Stimulated activated CD8-positive, alpha-beta memory T cell treated with anti-CD3 and anti-CD28 coated beads, Interleukin-4, amount 100 ng/mL, for 24 hours (primary cell): ENCODE data around the gene PSME2.
A peak's percentile ranks its signal among the peaks of the same experiment; 100 is the strongest.

Source experiments
- DNase-seq: peaks from one replicate; pipeline ENCODE4 v3.0.0-alpha.2; 2020; ENCODE audit warnings: low read depth

Gene PSME2

GRCh38 chr14:24151404-24152080 lies 5.1 kb upstream of the PSME2 start:
- DNase-seq = no peak

- no peak for DNase-seq
Observed at GRCh38 chr14:24150993-24151392, 4.6 kb upstream of the PSME2 start.

- no peak for DNase-seq
Observed at GRCh38 chr14:24150567-24150966, 4.2 kb upstream of the PSME2 start.

- DNase-seq = no peak
Observed at GRCh38 chr14:24150061-24150460, 3.7 kb upstream of the PSME2 start.

- no peak for DNase-seq
Observed at GRCh38 chr14:24149302-24149969, 3.0 kb upstream of the PSME2 start.

- no peak for DNase-seq
Observed at GRCh38 chr14:24147761-24148428, 1.5 kb upstream of the PSME2 start.

GRCh38 chr14:24146978-24147760 lies 759 bp upstream of the PSME2 start, which contains the start of gene RNF31:
RNF31 (plus strand) TSS chr14:24147498; CDS start chr14:24147699, 201 bp downstream.
- peak; percentile 97 for DNase-seq

- no peak for DNase-seq
Observed at GRCh38 chr14:24145690-24146452, 539 bp downstream of the PSME2 start.

- no peak for DNase-seq
Observed at GRCh38 chr14:24145219-24145618, 1.2 kb downstream of the PSME2 start.

GRCh38 chr14:24144451-24144850 lies 2.0 kb downstream of the PSME2 start:
- DNase-seq = no peak

GRCh38 chr14:24143511-24143910 lies 2.9 kb downstream of the PSME2 start:
- no peak for DNase-seq

- DNase-seq = peak; percentile 99
Observed at GRCh38 chr14:24141097-24141880, 5.1 kb downstream of the PSME2 start, which contains the start of gene EMC9. EMC9 (minus strand) TSS chr14:24141591; CDS start chr14:24141304, 287 bp downstream.

GRCh38 chr14:24139272-24139934 lies 7.0 kb downstream of the PSME2 start:
- DNase-seq = no peak

- DNase-seq = no peak
Observed at GRCh38 chr14:24138396-24139271, 7.8 kb downstream of the PSME2 start.

GRCh38 chr14:24137529-24138395 lies 8.6 kb downstream of the PSME2 start:
- DNase-seq = no peak

GRCh38 chr14:24136684-24137528 lies 9.5 kb downstream of the PSME2 start:
- DNase-seq = no peak
